NOMO-1 treated with dmso at 0.1 percent for 144 hours (cell line): ENCODE data around the gene IGFBP4.

Source experiments
- DNase-seq: peaks from one replicate; lab custom pipeline; 2025; ENCODE audit not compliant: unreplicated experiment; lab: John Stamatoyannopoulos, UW

The IGFBP4 gene

GRCh38 chr17:40470932-40471828 is 27.9 kb downstream of the IGFBP4 start:
- DNase-seq = no peak

DNA sequence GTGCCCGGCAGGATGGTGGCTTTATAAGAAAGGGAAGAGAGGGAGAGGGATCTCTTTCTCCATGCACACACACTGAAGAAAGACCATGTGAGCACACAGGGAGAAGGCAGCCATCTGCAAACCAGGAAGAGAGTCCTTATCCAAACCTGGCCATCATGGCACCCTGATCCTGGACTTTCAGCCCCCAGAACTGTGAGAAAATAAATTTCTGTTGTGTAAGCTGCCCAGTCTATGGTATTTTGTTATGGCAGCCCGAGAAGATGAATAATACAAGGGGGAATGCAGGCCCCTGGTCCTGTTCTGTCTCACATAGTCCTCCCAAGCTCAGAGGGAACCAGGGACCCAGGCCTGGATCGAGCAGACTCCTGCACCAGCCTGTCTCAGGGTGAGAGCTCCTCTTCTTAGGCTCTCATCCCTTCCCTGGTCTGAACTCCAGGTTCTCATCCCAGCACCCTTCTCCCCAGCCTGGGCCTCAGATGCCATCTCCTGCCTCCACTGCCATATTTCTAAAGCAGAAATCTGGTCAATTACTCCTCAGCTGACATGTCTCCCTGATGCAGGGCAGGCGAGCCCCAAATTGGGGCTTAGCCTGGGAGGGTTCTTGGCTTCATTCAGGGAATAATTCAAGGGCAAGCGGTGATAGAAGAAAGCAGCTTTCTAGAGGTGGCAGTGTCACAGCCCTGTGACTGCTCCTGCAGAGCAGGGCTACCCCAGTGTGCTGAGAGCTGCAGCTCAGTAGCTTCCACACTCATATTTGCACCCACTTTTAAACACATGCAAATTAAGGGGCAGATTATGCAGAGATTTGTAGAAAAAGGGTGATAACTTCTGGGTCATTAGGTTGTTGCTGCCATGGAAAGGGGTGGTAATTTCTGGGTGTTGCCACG is 28.8 kb downstream of the IGFBP4 start:
- DNase-seq = no peak

DNA sequence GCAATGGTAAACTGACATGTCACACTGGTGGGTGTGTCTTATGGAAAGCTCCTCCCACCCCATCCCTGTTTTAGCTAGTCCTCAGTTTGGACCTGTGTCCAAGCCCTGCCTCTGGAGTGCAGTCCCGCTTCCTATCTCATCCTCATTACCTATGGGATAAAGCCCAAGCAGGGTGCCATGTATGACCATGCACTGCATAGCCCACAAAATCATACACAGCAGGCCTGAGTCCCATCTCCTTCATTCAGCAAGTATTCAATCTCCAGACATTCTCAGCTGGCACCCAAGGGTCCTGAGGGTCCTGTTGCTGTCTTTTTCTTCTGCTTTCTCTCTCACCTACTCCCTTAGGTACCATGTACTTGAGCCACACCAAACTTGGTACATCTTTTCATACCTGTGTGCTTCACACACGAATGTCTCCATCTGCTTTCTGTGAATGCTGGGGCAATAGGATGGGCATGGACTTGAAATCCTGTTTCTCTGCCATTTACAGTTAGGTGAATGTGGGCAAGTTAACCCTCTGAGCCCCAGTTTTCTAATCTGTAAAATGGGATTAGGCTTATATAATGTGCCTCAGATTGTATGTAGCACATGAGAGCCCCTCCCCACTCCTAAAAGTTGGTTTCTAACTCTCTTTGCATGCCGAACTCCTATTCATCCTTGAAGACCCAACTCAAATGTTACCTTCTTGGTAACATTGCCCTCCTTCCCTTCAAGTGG is 29.6 kb downstream of the IGFBP4 start:
- DNase-seq = no peak

- DNase-seq = no peak
Observed at GRCh38 chr17:40473573-40474365, 30.5 kb downstream of the IGFBP4 start.

GRCh38 chr17:40474419-40475002 is 31.3 kb downstream of the IGFBP4 start:
- no peak for DNase-seq

GRCh38 chr17:40475234-40475908 is 32.1 kb downstream of the IGFBP4 start:
- DNase-seq = no peak

DNA sequence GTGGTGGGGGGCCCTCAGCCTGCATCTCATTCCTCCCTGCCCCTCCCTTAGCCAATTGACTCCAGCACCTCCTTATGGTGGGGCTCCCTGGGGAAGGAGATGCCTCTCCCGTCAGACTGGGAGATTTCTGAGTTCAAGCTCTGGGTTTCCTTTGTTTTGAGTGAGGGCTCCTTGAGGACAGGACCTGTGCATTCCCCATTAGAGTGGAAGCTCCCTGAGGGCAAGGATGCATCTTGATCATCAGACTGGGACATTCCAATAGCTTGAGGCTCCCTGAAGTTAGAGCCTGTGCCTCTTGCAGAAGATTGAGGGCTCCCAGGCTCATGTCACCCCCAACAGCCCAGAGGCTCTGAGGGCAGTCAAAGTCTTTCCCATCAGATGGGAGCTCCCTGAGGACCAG is 34.5 kb downstream of the IGFBP4 start:
- DNase-seq = no peak

- no peak for DNase-seq
Observed at GRCh38 chr17:40478486-40478885, 35.2 kb downstream of the IGFBP4 start.

DNA sequence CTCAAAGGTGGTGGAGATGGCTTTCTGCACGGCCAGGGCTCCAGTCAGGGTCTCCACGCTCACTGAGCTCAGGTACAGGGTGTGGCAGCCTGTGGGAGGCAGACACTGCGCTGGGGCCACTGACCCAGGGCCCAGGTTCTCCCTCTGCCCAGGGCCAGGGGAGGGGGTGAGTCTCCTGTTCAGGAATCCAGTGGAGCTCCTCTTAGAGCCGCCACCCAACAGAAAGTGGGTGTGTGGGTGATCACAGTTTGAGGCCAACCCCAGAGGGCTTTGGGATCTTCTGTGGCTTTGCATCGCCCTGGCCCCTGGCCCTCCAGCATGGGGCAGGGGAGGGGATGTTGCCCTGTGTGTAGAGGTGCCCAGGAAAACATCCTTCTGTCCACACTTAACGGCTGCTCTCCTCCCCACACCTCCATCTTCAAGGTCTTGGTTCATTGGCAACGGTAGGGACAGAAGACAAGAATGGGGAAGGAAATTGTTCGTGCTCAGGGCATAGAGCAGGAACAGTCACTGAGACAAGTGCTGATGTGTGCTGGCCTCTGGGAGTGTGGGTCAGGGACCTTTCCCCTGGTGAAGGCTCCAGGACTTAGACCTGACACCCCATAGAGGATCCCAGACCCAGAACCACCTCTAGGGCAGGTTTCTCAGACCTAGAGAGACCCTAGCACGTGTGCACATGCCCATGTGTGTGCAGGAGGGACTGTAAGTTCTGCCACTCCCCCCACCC is 36.7 kb downstream of the IGFBP4 start:
- DNase-seq = peak; percentile 38

DNA sequence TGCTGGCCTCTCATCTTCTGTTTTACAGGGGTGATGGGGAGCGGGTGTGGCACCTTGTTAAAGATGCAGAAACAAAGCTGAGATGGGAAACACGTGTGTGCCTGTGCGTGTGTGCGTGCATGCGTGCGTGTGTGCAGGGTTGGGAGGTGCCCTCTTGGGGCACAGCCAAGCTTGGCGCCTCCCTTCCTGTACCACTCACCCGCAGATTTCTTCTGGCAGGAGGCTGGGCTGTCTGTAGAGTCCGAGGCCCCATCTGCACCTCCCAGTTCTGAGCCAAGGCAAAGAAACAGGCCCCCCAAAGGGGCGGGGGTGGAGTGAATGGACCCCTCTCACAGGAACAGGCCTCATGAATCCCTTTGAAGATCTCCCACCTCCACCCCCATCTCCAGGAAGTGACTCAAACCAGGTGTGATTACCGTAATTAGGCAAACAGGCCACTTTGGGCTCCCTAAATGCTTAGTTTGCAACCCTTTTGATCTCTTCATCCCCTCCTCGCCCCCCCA is 37.3 kb downstream of the IGFBP4 start:
- DNase-seq = peak; percentile 38

GRCh38 chr17:40481106-40481505 is 37.9 kb downstream of the IGFBP4 start:
- DNase-seq = no peak

- DNase-seq = no peak
Observed at GRCh38 chr17:40482722-40483121, 39.5 kb downstream of the IGFBP4 start.

- no peak for DNase-seq
Observed at GRCh38 chr17:40483679-40484078, 40.4 kb downstream of the IGFBP4 start.

GRCh38 chr17:40484285-40484972 is 41.2 kb downstream of the IGFBP4 start:
- no peak for DNase-seq

DNA sequence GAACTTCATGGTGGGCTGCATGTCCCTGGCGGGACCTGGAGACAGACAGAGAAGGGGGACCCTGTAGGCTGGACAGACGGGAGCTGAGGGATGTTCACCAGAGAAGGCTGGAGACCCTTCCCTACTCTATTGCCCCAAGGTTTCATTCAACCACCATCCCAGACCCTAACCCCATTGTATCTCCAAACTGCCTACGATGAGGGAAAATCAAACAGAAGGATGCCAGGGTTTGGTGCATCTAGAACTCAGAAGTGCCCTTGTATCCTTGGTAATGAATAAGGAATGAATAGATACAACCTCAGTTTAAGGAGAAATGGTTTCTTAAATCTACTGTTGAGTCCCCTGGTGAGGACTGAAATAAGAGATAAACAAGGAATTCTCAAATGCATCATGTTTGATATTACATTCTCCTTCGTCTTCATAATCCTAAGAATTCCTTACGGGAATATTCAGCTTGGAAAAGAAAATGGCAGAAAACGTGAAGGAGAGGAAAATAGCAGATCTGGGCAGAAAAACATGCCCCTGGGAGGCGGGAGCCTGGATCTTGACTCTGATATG is 41.8 kb downstream of the IGFBP4 start:
- DNase-seq = no peak

DNA sequence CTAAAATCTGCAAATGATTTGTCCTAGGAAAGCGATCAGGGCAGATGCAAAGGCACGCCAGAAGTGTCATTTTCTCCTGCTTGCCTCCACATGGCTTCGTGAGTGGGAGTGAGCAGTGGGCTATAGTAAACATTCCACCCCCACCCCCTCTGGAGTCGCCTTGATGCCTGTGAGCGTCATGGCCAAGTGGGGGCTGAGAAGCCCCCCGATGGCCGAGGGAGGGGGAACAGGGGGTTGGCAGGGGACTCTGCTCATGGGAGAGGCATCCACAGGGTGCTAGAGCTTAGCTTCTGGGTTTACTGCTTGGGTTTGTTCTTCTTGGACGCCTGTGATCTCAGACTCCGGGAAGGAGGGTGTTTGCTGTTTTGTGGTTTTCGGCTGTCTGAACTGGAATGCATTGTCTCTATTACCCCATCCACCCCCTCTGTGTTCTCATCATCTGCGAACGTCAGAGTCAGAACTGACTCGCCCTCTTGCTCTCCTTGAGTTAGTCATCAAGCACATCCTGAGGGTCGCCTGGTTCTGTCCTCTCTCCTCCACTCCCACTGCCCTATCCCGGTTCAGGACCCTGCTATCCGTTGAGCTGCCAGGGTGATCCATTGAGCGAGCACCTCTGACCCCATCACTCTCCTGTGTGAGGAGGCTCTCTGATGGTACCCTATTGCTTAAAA is 42.7 kb downstream of the IGFBP4 start:
- DNase-seq = peak; percentile 58
